GM18867 (cell line): ENCODE data around the gene CCDC97.

ENCODE experiments used
- ATAC-seq: cut with Tn5 transposase; IDR thresholded peaks from one replicate; pipeline ENCODE4 v1.9.1; 2021; ENCODE audit warnings: mild to moderate bottlenecking, moderate library complexity; ENCODE audit not compliant: unreplicated experiment

CCDC97 gene

GRCh38 chr19:41318696-41319499 is 8.9 kb downstream of the CCDC97 start:
- no peak for ATAC-seq

DNA sequence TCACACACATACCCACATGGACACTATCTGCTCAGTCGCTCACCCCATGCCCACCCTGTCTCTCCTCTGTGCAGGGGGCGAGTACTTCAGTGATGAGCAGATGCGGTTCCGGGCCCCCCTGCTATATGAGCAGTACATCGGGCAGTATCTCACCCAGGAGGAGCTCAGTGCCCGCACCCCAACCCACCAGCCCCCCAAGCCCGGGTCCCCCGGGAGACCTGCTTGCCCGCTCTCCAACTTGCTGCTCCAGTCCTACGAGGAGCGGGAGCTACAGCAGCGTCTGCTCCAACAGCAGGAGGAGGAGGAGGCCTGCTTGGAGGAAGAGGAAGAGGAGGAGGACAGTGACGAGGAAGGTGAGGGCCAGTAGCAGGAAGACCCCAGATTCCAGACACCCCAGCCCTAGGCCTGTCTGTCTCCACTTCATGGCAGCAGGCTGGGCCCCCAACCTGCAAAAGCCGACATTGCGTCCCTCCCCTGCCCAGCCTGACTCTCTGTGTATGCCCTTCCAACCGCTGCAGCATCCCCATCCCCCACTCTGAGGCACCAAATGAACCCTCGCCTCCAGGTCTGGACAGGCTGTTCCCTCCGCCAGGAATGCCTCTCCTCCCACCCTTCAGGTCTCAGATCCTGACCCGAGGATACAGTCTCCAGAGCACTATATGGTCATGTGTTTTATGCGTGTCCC is 9.7 kb downstream of the CCDC97 start:
- no peak for ATAC-seq

DNA sequence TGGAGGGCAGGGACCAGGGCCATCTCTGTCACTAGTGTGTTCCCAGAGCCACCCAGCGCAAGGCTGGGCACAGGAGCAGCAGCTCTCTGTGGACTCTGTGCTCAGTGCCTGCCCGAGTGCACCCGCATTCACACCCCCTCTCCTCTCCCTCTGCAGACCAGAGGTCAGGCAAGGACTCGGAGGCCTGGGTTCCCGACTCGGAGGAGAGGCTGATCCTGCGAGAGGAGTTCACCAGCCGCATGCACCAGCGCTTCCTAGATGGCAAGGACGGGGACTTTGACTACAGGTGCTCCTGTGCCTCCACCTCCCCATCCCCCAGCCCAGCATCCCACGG is 10.2 kb downstream of the CCDC97 start:
- no peak for ATAC-seq

DNA sequence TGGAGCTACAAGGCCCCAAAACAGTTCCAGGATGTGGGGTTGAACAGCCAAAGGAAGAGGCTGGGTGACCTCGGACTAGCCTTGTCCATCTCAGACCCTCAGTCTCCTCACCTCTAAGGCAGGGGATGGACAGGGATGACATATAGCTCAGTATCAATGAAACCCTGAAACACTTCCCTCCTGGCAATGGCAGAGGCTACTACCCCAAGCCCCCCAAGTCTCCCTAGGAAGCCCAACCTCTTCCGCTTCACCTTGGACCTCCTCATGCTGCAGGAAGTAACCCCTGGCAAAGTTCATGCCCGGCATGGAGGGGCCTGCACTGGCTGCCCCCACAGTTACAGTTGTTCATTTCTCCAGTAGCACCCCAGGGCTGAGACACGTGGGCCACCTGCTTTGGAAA is 10.6 kb downstream of the CCDC97 start:
- no peak for ATAC-seq

- ATAC-seq: no peak
Measured at GRCh38 chr19:41321204-41321599, 11.2 kb downstream of the CCDC97 start.

DNA sequence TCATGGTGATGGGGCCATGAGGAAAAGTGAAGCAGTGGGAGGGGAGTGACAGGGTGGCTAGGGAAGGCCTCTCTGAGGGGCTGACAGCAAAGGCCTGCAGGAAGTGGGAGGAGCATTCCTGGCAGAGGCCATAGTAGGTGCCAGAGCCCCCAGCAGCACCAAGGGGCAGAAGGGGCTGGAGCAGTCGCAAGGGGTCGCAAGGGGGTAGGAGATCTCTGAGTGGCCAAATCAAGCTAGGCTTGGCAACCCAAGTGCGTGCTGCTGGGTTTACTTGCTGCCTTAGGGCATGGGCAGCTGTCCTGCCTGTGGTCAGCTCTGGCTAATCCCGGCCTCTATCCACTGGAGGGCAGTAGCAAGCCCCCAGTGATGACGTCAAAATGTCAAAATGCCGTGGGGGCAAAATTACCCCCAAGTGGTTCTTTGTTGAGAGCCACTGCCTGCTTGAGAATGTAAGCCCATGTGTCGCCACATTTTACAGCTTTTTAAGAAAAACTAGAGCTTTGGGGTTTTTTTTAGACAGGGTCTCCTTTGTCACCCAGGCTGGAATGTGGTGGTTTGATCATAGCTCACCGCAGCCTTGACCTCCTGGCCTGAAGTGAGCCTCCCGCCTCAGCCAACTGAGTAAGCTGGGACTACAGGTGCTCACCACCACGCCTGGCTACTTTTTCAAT is 11.8 kb downstream of the CCDC97 start:
- no peak for ATAC-seq

- ATAC-seq: no peak
Measured at GRCh38 chr19:41322451-41322850, 12.5 kb downstream of the CCDC97 start.

DNA sequence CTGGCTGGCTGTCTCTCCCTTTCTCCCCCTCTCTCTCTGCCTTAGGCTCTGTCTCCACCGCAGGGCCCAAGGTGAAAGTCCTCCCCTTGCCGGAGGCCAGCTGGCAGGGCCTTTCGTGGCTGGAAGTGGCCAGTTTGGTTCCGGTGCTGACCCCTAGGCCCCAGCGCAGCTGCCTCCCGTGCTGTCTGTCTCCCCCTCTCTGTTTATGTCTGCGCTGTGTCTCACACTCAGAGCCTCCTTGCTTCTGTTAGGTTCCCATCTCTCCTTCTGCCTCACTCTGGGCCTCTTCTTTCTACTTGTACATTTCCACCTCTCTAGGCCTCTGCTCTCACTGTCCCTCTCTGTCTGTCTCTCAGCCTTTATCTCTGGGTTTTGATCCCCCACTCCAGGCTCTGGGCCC is 13.1 kb downstream of the CCDC97 start:
- ATAC-seq: no peak

DNA sequence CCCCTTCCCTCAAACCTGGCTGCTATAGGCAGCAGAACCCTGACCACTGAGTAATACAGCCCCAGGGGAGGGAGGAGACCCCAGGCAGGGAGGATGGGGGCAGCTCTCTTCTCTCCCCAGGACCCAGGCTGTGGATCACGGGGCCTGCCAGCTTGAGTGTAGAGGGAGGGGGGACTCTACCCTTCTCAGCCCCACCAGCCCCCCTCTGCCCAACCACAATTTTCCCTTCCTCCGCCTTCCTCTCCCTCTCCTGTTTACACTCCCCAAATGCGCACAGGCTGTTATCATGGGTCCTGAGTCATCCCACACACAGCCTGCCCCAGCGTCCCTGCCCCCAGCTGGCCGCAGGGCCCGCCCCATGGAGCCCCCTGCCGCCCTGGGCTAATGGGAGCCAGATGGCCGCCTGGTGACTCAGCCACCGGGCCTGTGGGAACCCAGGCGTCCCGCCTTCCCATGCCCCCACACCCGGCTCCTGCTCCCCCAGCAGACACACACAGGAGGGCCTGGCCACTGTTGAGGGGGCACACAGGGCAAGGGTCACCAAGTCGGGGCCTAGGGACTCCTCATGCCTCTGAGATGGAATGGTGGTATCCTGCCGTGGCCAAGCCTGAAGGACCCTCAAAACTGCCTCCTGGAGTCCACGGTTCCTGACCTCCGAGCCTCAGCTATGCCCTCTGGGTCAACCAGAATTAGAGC is 13.6 kb downstream of the CCDC97 start:
- ATAC-seq: no peak

- ATAC-seq: no peak
Measured at GRCh38 chr19:41324231-41324702, 14.3 kb downstream of the CCDC97 start.

- no peak for ATAC-seq
Measured at GRCh38 chr19:41324921-41325639, 15.1 kb downstream of the CCDC97 start.

DNA sequence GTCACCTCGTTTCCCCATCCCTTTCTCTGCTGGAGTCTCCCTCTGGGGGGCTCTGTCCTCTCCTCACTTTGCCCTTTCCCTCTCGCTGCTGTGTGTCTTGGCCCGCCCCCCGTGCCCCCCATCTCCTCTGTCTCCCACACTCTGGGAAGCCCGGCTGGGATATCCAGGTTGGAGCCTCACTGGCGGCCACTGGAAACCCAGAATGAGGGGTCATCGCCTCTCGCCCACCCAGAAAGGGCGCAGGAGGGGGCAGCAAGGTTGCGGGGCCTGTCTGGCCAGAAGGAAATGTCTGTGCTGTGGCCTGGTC is 15.6 kb downstream of the CCDC97 start:
- ATAC-seq: no peak

GRCh38 chr19:41325947-41326706 is 16.2 kb downstream of the CCDC97 start:
- no peak for ATAC-seq

GRCh38 chr19:41327076-41327575 is 17.2 kb downstream of the CCDC97 start:
- no peak for ATAC-seq

GRCh38 chr19:41327576-41328156 is 17.7 kb downstream of the CCDC97 start:
- ATAC-seq: peak; percentile 69

- ATAC-seq: peak; percentile 12
Measured at GRCh38 chr19:41328157-41328841, 18.3 kb downstream of the CCDC97 start.

DNA sequence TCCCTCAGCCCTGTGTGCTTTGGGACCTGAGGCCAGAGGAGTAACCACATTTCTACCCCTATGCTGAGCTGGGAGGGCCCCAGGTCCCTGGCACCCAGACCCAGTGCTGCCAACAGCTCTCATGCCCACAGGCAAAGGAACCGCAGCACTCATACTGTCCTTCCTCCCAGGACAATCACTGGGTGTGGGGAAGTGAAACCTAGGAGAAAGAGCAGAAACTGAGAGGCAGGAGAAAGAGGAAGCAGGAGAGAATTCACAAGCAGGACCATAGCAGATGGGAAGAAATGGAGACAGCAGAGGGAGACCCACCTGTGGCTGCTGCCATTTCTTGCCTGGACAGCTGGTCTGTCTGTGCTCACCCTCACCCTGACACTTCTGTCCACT is 18.9 kb downstream of the CCDC97 start:
- ATAC-seq: no peak

DNA sequence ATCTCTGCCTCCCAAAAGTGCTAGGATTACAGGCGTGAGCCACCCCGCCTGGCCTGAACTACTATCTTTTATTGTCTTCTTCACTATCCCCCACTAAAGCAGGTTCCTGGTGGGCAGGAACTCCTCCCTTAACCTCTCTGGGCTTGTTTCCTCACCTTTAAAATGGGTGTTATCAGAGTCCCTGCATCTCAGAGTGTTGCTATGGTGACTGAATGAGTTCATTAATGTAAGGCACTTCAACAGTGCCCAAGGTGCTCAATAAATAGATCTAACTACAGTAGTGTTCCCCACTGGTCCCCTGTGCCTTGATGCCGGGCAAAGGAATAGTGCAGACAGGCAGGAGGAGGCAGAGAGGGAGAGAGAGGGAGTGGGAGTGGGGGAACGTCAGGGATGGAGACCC is 20.5 kb downstream of the CCDC97 start:
- no peak for ATAC-seq
